Left ventricle myocardium inferior (tissue), 1 donor: ENCODE data around the gene ITPA. TPM values are rescaled to one million over a fixed set of nuclear protein-coding genes. Genes with fewer than 3 reads are reported as not detected.

Source experiments
- DNase-seq: peaks from one replicate; pipeline ENCODE4 v3.0.0-alpha.2; 2020
- H3K27ac ChIP-seq: fragments of 200-600 bp; replicated peaks from 2 replicates; pipeline ENCODE4 v1.8.0; 2021
- H3K27me3 ChIP-seq: fragments of 200-600 bp; 2 replicates; pipeline ENCODE4 v1.8.0; 2021; ENCODE audit warnings: low read depth
- H3K36me3 ChIP-seq: fragments of 200-600 bp; 2 replicates; pipeline ENCODE4 v1.8.0; 2021
- H3K4me1 ChIP-seq: fragments of 200-600 bp; 2 replicates; pipeline ENCODE4 v1.8.0; 2021
- H3K4me3 ChIP-seq: fragments of 200-600 bp; 2 replicates; pipeline ENCODE4 v1.8.0; 2021; ENCODE audit warnings: mild to moderate bottlenecking, moderate library complexity
- H3K9me3 ChIP-seq: fragments of 200-600 bp; replicated peaks from 2 replicates; pipeline ENCODE4 v1.8.0; 2021
- intact Hi-C: fragments of 100-400 bp; cut with micrococcal nuclease; formaldehyde crosslinking; loops from one replicate; pipeline ENCODE4 v1.11.0; 2022
- total RNA-seq: library from RNA; stranded (reverse); fragmentation: NEBNext Ultra II Directional; extraction: Animal tissue kit (Norgen Biotek cat#: 25700); gene quantifications from one replicate; pipeline ENCODE4 v1.2.1, GENCODE V29; 2021
- TF ChIP-seq, protein P1 (sequence below): fragments of 200-600 bp; IDR thresholded peaks from 2 replicates; pipeline ENCODE4 v1.8.0; 2021; ENCODE audit warnings: antibody characterized with exemption, mild to moderate bottlenecking, borderline replicate concordance
- donor health status: DM: no; HTN: yes; CAD: no; lungs with severe emphysema.

ITPA gene
- total RNA-seq, 1 donor from 2014 or later = 17.2 TPM

DNA sequence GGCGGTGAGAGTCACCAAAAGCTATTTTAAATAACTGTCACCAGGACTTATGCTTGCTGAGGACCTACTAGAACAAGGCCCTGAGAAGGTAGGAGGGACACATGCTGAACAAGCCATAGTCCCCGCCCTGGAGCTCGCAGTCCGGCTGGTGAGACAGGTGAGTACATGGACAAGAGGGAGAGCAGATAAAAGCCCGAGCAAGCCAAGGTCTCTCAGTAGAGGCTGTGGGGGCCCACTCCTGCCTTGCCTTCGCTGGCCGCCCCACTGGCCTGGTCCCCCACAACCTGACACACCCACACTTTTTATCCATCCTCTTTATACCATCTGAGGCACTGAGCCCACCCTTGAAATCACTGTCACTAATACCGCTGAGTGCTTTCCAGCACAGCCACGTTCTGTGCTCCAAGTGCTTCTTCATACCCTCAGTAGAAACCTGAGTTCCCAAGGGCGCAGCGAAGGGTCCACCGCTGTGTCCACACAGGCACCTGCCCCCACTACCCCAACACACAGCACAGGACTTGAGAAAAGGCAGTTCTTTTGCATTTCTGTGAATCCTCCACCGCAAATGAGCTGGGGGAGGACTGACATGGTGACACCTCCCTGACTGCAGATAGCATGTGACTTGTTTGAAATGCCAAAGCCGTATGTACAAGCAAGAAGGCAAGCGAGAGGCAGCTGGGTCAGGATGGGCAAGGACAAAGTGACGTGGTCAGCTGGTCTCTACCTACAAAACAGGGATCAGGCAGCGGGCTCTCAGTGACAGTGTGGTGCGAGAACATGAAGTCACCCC, 16.9 kb upstream of the ITPA start:
- H3K4me1 ChIP-seq = peaks cover 6% of the 10 kb centered on the region
- no peak overlapping the region for H3K27ac ChIP-seq
- H3K27me3 ChIP-seq = no peaks in the 10 kb centered on the region
- no peaks in the 10 kb centered on the region for H3K9me3 ChIP-seq
- peaks cover 78% of the 10 kb centered on the region for H3K36me3 ChIP-seq
- TF ChIP-seq, protein P1, sequence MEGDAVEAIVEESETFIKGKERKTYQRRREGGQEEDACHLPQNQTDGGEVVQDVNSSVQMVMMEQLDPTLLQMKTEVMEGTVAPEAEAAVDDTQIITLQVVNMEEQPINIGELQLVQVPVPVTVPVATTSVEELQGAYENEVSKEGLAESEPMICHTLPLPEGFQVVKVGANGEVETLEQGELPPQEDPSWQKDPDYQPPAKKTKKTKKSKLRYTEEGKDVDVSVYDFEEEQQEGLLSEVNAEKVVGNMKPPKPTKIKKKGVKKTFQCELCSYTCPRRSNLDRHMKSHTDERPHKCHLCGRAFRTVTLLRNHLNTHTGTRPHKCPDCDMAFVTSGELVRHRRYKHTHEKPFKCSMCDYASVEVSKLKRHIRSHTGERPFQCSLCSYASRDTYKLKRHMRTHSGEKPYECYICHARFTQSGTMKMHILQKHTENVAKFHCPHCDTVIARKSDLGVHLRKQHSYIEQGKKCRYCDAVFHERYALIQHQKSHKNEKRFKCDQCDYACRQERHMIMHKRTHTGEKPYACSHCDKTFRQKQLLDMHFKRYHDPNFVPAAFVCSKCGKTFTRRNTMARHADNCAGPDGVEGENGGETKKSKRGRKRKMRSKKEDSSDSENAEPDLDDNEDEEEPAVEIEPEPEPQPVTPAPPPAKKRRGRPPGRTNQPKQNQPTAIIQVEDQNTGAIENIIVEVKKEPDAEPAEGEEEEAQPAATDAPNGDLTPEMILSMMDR = no peak
- intact Hi-C loops = no loop called here
- H3K4me3 ChIP-seq = no peak overlapping the region
- no peak for DNase-seq

DNA sequence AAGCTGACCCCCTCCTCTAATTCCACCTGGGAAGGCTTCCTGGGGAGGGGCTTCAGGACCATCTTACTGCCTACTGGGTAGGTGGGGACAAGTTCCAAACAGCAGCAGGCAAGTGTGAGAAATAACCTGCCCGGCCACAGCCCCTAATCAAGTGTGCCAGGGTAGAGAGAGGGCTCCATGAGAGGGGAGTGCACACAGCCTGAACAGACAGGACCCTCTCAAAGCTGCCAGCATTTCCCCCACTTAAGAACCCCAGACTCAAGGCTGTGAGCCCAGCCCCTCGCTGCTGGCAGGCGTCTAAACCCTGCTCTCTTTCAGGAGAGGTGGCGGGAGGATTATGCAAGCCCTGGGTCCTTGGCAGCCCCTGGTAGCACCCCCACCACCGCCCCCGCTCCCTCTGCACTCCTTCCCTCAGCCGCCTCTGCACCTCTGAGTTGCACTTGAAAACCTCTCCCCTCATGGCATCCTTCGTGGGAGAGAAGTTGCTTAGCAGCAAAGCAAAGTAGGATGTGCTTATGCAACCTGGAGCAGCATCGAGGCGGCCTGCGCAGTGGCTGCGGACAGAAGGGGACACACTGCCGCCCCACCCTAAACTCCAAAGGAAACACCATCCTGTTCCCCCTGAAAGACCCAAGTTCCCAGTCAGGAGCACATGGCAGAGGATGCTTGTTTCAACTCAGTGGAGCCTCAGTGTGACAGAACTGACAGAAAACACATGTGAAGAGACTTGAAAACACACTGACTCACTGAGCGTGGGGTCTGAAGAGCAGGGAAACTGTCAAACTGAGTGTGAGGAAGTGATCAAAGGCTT, 15.3 kb upstream of the ITPA start:
- no peak for DNase-seq
- Histone ChIP-seq H3K4me3 (no peak overlapping the region), H3K36me3 (peaks cover 92% of the 10 kb centered on the region), H3K27me3 (no peaks in the 10 kb centered on the region), H3K4me1 (peaks cover 6% of the 10 kb centered on the region), H3K27ac (no peak overlapping the region), H3K9me3 (no peaks in the 10 kb centered on the region)
- TF ChIP-seq, protein P1 = no peak
- intact Hi-C loops = no loop called here

DNA sequence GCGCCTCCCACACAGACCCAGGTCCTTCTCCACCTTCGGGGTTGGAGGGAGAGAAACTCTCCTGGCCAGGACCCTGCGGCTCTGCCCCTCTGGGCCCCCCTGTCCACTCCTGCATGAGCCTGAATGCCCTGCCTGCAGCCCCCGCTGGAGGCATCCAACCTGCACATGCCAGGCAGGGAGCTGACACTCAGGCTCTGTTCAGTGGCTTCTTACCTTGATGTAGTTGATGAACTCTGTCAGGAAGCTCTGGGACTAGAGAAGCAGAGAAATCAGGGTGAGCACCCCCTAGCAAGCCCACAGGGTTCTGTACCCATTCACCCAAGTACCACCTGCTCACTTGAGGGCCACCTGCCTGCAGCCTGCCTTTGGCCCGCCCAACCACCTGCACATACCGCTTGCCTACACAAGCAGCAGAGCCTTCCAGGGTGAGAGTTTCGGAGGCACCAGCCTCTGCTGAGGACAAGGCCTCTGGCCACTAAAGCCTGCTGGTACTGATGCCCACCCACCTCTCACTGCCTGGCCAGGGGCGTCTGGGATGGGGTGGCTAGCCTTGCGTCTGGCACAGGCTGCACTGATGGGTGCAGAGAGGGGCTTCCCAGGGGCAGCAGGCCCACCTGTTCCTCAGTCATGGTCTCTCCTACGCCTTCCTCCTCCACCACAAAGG, 14.5 kb upstream of the ITPA start:
- no peaks in the 10 kb centered on the region for H3K4me1 ChIP-seq
- no peak for DNase-seq
- H3K27me3 ChIP-seq = no peaks in the 10 kb centered on the region
- H3K36me3 ChIP-seq = peaks cover 95% of the 10 kb centered on the region
- no peak overlapping the region for H3K4me3 ChIP-seq
- H3K9me3 ChIP-seq = no peaks in the 10 kb centered on the region
- TF ChIP-seq, protein P1 = no peak
- H3K27ac ChIP-seq = no peak overlapping the region
- intact Hi-C loops = no loop called here

DNA sequence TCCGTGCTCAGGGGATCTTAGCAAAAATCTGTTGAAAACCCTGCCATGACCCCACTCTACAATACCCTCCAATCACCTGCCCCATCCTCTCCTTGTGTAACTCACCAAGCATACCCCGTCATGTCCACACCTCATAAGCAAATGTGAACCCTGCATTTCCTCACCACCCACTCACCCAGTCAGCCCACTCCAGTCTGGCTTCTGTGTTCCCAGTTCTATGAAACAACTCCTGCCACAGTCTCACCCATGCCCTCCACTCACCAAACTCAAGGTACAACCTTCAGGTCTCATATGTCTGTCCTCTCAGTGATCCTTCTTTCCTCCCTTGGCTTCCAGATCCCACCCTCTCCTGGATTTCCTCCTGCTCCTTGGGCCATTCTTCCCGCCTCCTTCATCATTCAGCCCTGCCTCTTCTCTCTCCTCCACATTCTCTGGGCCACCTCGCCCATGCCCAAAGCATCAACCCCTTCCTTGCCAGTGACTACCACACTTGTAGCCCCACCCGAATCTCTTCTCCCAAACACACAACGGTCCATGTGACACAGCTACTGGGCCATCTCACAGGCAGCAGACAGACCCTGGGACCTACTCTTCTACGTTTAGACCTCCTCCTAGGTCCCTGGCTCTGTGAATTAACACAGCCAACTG, 13.6 kb upstream of the ITPA start:
- DNase-seq = no peak
- intact Hi-C loops = no loop called here
- Histone ChIP-seq H3K36me3 (peaks cover 93% of the 10 kb centered on the region), H3K9me3 (no peaks in the 10 kb centered on the region), H3K4me3 (no peak overlapping the region), H3K27ac (no peak overlapping the region), H3K27me3 (no peaks in the 10 kb centered on the region), H3K4me1 (no peaks in the 10 kb centered on the region)
- TF ChIP-seq, protein P1 = no peak

DNA sequence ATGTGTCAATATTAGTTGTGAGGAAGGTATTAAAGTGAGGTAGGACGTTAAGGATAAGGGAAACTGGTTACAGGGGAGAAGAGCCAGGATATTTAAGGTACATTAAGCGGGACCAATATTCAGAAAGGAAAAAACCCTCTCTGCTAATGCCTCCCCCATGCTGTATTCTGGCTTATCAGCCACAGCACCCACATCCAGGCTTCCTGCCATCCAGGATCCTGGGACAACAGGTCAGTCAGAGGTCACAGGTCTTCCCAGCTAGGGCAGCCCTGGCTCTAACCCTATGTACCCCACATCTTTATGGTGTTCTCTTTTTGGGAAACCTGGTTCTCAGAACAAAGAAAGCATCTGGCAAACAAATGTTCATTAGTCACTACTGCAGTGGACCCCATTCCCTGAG, 10.1 kb upstream of the ITPA start:
- DNase-seq = no peak
- no peaks in the 10 kb centered on the region for H3K9me3 ChIP-seq
- TF ChIP-seq, protein P1 = no peak
- intact Hi-C loops = no loop called here
- no peak overlapping the region for H3K27ac ChIP-seq
- no peak overlapping the region for H3K4me3 ChIP-seq
- H3K36me3 ChIP-seq = peaks cover 68% of the 10 kb centered on the region
- peaks cover 15% of the 10 kb centered on the region for H3K4me1 ChIP-seq
- H3K27me3 ChIP-seq = no peaks in the 10 kb centered on the region
